Amygdala (tissue), 56 donors: ENCODE results near the gene KCNA5.

Source experiments
- DNase-seq, 56 donors: peaks; one replicate each; lab custom pipeline; 2025; lab: John Stamatoyannopoulos, UW

KCNA5 gene

DNA sequence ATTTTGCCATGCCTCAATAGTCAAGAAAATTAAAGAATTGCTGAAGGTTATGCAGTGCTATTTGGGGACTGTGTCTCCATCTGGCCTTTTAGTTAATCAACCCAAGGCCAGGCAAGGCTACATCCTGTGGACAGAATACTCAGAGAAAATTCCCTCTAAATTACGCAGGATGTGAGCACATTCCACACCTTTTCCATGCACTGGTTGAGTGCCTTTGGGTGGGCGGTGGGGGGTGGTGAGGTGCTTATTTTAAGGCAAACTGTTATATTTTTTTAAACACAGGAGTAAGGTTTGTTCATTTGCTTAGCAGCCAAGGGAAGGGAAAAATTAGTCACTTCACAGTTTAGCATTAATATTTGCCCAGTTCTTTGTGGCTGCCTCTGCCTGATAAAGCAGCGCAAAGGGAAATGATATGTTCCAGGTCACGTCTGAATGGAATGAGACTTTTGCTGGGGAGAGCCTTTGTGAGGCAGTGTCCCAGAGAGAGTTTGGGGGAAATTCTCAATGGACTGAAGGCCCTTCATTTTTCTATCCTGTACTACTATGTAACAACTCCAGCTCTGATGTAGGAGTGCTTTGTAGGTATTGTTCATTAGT, 17.2 kb upstream of the KCNA5 start:
- DNase-seq: no peak

DNA sequence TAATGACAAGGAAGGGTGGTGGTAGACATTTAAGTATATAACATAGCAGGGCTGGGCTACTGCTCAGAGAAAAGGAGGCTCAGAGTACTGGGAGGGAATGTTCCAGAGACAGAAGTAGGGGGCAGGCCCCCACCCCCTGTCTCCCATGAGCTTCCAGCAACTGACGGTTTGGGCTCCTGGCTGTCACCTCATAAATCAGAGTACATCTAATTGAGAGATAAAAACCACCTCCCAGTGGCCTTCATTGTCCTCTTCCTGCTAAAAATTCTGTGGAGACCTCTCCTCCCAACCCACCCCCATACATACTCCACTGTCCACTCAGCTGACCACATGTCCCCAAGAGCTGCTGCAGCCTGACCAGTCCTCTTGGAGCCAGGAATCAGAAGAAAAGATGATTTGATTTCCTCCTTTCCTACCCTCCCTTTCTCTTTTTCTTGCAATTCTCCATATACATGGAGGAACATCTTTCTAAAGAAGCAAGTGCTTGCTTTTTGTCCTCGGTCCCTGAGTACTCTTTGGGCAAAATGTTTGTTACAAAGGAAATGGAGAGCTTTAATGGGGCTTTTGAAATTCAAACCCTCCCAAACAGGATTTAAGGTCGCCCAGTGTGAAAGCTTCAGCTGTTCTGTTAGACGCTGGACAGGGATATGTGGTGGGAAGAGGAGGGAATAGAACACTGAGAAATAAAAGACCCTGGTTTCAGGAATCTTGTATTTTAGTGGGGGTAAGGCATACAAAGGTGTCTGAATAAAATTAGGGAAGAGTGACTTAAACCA, 16.4 kb upstream of the KCNA5 start:
- DNase-seq: no peak

DNA sequence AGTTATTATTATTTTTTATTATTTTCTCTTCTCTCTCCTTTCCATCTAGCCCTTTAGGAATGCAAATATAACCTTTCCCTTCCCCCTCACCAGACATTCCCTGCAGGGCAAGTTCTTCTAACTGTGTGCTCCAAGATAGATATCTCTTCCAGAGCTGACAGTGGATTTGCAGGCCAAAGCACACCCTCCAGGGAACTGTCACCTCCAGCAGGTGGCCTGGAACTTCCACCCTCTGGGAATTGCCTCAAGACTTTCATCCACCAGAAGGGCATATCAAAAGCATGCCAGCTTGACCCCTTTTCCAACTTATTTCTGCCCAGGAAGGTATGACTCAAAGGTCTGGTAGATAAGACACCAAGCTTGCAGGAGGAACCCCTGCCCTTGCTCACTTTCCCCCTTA, 13.6 kb upstream of the KCNA5 start:
- DNase-seq: no peak

DNA sequence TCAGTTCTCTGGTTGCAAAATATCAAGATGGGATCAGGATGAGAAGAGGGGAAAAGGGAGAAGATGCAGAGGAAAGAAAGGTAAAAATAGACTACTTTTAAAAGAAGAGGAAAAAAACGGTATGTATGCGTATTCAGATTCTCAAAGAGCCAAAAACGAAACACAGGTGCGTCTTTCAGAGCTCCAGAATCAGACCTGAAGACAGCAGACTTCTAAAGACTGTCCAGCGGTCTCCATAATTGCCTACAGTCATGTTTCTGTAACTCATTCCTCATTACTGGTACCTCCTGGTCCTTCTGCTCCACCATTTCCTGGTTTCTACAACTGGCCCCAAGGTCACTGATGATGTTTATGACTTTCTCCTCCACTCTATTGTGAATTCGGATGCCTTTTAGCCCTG, 12.4 kb upstream of the KCNA5 start:
- no peak for DNase-seq

DNA sequence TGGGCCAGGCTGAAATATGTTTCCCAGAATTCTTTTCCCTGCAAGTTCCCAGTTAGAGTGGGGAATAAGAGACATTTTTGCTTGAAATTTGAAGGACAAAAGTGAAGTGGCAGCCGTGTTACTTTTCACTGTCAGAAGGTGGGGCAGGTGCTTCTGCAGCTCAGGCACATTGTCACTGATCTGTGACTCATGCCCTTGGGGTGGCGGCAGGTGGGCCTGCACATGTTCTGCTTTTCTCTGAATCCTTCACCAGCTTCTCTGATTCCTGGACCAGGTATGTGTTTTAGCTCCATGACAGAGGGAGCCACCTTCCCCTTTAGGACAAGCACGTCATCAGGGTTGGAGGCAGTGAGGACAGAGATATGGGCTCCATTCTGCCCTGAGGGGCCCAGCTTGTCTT, 11.7 kb upstream of the KCNA5 start:
- DNase-seq: no peak

DNA sequence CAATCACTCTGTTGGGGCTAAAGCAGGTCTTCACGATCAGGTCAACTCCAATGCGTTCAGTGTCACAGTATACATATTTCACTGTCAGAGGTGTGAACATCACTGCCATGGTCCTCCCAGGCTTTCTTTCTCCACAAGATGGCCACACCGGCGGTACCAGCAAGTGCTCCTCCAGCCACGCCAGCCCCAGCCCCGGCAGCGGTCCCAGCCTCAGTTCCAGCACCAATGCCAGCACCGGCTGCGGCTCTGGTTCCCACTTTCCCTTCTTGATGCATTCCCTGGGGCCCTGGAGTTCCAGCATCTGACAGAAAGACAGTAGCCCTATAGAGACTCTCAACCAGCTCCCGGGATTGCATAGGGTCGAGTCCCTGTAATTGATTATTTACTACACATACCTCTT, 10.9 kb upstream of the KCNA5 start:
- no peak for DNase-seq

DNA sequence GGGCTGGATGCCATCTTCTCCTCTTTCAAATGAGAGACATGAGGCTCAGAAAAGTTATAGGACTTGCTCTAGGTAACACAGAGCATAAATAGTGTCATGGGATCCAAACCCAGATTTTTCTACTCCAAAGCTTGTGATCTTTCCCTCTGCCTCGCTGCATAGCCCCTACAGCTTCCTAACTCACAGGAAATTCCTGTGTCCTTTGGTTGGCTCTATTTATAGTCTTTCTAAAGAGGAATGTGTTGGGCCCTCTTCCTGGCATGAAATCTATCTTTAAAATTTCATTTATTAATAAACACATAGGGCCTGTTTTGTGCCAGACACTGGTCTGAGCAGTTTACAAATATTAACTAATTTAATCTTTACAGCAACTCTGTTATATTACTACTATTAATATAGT, 9.8 kb upstream of the KCNA5 start:
- DNase-seq: no peak

DNA sequence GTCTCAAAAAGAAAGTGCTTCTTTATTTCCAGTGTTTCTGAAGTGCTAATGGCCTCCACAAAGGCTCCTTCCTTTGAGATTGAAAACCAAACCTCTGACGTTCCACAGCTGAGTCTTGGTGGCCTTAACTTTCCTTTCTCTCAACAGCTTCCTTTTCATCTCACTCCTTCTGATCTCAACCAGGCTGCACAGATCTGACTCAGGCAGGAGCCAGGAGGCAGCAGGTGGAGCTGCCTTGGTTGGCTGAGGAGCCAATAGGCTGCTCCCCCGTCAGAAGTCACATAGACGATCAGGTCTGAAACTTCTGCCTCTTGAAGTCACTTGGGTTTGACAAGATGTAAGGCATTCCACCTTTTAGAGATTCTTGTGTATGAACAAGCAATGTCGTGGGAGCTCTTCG, 9.1 kb upstream of the KCNA5 start:
- no peak for DNase-seq

DNA sequence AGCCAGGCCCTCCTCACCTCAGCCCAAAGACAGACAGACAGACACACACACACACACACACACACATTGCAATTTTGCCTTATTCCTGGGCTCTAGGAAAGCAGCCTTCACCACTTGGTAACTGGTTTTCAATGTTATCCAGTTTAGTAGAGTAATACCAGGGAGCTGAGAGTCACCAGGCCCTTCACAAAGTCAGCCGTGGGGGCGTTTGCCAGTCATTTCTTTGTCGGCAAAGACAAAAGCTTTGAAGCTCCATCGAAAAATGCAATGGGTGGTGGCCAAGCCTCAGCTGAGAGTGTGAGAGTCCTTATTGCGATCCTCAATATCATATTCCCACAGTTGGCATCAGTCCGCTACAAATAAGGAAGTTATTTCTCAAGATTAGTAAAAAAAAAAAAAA, 8.1 kb upstream of the KCNA5 start:
- no peak for DNase-seq

DNA sequence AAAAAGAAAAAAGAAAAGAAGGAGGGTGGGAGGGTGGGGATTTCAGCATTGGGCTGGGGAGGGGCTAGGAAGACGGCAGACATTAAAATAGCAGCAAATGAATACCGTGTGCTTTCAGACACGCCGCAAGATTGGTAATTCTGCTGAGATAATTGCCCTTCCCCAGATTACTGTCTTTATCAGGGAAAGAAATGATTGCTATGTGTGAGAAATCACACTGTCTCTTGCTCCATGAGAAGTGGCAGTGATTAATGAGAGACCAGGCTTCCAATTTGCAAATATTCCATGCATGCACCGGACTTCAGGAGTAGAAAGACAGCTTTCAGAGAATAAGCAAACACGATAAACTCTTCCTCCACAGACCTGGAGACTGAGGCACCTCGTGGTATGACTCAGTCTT, 7.6 kb upstream of the KCNA5 start:
- no peak for DNase-seq

DNA sequence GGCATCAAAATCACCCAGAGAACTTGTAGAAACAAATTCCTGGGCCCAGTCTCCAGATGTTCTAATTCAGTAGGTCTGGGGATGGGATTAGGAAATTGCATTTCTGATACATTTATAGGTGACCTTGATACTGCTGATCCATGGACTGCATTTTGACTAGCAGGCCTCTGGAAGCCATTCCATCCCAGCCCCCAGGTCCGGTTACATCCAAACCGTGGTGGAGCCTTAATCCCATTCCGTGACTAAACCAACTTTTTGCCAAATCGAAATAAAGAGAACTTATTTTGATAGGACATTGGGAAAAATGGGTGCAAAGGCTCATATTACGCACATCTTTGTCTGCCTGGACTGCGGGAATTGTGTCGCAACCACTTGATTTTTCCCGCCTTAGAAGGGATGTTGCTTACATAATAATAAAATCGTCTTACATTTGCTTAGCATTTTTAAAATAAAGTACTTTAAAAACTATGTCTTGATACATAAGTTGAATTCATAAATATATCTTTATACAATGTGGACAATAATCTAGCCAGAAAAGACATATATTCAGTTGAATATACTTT, 5.8 kb upstream of the KCNA5 start:
- DNase-seq: no peak

DNA sequence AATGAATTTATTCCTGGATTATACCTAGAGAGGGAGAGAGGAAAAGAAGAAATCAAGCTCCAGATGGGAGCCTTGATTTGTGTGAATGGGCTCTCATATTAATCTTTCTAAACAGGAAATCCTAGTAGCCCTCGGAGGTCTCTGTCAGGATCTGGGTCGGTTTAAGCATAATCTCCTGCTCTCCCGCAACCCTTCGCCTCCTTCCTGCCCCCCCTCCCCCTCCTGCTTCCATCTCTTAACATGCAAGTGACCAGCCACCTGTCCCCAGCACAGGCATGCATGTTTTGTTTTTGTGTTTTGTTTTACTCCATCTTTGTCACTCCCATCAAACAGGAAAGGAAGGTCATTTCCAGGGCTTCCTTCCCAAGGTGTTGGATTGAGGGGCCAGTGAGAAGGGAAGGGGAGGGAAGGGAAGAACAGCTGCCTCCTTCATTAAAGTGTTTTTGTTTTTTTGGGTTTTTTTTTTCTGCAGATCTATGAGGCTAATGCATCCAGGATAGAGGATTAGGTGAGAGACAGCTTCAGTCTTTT, 4.8 kb upstream of the KCNA5 start:
- DNase-seq: no peak

DNA sequence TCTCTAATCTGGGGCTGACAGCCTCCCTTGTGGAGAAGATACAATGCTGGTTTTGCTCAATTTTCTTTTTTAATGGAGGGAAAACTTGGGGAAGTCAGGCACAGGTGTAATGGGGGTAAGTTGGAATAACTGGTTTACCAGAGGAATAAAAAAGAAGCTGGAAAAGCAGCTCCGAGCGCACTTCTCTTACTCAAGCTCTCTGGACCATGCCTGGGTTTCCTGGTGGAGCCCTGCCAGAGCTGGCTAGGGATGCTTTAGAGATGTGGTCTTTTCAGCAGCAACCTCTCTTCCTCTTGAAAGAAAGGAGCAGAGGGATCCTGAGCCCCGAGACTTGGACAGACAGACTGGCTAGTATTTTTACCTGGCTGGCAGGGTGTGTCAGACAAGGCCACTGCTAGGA, 3.9 kb upstream of the KCNA5 start:
- DNase-seq: no peak

DNA sequence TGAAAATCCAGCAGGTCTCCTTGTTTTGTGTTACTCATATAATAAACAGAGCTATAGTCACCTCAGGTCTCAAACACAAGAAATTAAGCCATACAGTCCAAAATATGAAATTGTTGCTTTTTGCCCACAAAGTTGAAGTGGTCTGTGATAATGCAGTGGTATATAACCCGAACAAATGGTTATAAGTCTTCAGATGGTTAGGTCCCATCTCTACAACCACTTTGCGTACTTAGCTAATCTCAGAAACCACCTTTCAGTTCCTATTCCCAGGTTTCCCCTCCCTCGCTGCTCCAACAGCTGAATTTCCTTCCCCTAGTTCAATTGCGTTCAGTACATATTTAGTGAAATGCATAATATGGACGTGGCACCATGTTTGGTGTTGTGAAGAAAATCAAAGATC, 3.3 kb upstream of the KCNA5 start:
- no peak for DNase-seq

DNA sequence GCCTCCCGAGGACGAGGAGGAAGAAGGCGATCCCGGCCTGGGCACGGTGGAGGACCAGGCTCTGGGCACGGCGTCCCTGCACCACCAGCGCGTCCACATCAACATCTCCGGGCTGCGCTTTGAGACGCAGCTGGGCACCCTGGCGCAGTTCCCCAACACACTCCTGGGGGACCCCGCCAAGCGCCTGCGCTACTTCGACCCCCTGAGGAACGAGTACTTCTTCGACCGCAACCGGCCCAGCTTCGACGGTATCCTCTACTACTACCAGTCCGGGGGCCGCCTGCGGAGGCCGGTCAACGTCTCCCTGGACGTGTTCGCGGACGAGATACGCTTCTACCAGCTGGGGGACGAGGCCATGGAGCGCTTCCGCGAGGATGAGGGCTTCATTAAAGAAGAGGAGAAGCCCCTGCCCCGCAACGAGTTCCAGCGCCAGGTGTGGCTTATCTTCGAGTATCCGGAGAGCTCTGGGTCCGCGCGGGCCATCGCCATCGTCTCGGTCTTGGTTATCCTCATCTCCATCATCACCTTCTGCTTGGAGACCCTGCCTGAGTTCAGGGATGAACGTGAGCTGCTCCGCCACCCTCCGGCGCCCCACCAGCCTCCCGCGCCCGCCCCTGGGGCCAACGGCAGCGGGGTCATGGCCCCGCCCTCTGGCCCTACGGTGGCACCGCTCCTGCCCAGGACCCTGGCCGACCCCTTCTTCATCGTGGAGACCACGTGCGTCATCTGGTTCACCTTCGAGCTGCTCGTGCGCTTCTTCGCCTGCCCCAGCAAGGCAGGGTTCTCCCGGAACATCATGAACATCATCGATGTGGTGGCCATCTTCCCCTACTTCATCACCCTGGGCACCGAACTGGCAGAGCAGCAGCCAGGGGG, 979 bp downstream of the KCNA5 start:
- DNase-seq: no peak

DNA sequence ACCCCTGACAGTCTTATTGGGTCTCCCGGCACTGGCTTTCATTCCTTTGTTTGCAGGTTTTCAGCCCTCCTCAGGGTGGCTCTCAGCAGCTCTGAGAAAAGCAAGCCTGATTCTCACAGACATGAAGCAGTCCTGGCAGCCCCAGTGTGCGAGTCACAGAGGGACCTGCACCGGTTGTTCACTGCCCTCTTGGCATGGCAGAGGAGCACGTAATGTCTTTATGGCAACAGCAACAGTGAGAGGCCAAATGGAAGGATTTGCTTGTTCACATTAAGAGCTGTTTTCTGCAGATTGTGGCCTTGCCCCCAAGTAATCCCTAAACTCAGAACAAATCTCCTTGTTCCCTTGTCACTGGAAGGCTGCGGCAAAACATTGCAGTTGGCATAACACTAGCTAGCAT, 3.4 kb downstream of the KCNA5 start:
- peak in 15 of 56 donors; percentile 5 to 31 (median 14) for DNase-seq

DNA sequence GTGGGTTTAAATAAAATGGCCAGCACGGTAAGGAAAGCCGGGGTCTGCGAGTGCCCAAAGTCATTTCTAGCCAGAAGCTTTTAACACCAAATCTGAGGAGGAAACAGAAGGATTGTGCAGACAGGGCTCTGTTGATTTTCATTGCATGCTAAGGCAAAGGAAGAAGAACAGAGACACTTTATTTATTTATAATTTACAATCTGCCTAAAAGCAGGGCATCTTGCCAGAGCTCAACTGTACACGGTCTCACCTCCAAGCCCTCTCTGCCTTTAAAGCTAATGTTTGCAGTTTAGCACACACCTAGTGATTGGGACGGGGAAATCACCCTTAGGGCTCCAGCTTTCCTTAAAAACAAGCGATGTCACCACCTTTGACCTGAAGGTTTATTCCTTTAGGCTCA, 4.0 kb downstream of the KCNA5 start:
- DNase-seq: no peak

DNA sequence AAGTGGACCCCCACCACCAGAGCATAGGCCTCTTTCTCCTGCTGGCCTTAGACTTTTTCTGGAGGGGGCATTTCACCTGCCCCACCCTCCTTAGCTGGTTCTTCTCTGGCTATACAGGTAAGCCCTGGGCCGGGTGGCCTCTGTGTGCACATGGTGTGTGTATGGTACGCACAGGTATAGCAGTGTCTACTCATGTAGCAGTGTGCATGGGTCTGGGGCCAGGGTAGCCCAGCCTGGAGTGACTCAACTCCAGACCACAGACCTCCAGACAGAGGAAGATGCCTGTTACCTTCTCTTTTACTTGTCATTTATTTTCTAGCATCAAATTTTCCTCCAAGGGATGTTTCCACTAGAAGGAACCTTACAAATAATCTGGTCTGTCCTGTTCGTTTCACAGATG, 6.9 kb downstream of the KCNA5 start:
- no peak for DNase-seq

DNA sequence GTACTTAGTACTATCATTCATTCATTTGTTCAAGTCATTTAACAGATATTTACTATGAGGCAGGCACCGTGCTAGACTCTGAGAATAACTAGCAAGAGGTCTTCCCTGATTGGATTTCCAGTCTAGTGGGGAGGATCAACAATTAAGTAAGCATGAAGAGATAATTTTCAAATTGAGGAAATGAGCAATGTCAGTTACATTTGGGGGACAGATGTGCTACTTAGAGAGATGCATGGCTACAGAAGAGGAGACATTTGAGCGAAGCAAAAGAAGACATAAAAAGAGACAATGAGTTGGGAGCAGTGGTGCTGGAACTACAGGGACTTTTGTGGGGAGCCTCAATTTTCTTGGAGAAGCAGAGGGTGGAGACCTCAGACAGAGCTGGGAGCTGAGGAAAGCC, 7.7 kb downstream of the KCNA5 start:
- DNase-seq: no peak

DNA sequence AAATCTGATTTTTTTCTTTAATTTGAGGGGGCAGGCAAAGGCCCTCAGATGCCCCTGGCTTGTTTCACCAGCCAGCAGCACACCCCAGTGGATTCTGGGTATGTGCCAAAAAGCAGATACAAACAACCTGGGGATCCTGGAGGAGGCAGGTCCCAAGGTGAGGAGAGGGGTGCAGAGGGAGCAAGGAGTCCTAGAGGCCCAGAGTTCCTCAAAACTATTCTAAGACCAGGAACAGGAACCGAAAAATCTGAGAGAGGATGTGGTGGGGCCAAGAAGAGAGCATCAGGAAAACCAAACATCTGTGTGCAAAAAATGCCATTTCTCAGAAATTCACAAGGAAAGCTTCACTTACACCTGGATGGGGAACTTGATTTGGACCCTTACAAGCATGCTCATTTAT, 8.2 kb downstream of the KCNA5 start:
- no peak for DNase-seq

DNA sequence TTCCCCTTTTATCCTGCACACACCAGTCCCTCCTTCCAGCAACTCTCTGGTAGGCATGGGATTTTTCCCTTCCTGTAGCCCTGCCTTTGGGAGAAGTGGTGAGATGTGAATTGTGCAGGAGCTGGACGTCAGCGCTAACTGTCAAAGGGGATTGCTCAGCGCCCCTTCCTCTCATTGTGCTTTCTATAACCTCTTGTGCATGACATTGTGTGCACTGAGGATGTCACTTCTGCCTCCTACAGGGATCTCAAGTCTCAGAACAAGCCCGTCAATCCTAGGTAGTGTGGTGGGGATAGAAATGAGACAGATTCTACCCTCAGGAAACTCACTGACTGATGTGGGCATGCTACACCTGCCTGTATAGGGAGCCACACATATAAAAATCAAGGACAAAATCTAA, 8.7 kb downstream of the KCNA5 start:
- DNase-seq: no peak
